Lung (tissue), 16 donors: Measurements from ENCODE around the gene GPRIN1. TPM values are rescaled to one million over a fixed set of nuclear protein-coding genes. Genes with fewer than 3 reads are reported as not detected.

Experiments used
- ATAC-seq: fragments of 200-7000 bp; cut with Tn5 transposase; one replicate; pipeline ENCODE4 v1.9.1; 2020; ENCODE audit warnings: moderate number of reproducible peaks; ENCODE audit not compliant: insufficient read depth, low FRiP score
- DNase-seq, 3 donors: peaks; one replicate each; pipeline ENCODE4 v3.0.0-alpha.2; 2013 to 2017
- H3K27ac ChIP-seq, 2 donors: one replicate each; pipeline ENCODE4 v1.5.1; 2013; ENCODE audit warnings: mild to moderate bottlenecking in 2 of 2, moderate library complexity in 2 of 2, control low read depth in 1 of 2, inconsistent platforms in 1 of 2, low read depth in 1 of 2, low read length in 1 of 2
- H3K27me3 ChIP-seq, 3 donors: one replicate each; pipeline ENCODE4 v1.5.1; 2013; ENCODE audit warnings: low read length in 2 of 3; ENCODE audit not compliant: control insufficient read depth in 3 of 3, insufficient read depth in 3 of 3
- H3K36me3 ChIP-seq, 4 donors: one replicate each; pipeline ENCODE4 v1.5.1; 2013; ENCODE audit warnings: low read length in 4 of 4, mild to moderate bottlenecking in 1 of 4, moderate library complexity in 1 of 4; ENCODE audit not compliant: control insufficient read depth in 4 of 4, insufficient read depth in 4 of 4
- H3K4me1 ChIP-seq, 5 donors: one replicate each; pipeline ENCODE4 v1.5.1; 2013; ENCODE audit warnings: low read length in 5 of 5, mild to moderate bottlenecking in 2 of 5, moderate library complexity in 1 of 5; ENCODE audit not compliant: control insufficient read depth in 5 of 5, insufficient read depth in 5 of 5
- H3K4me3 ChIP-seq: one replicate; pipeline ENCODE4 v1.5.1; 2013; ENCODE audit warnings: mild to moderate bottlenecking, control low read depth, moderate library complexity
- H3K9ac ChIP-seq, 2 donors: one replicate each; pipeline ENCODE4 v1.5.1; 2013; ENCODE audit warnings: low read length in 2 of 2, control low read depth in 1 of 2; ENCODE audit not compliant: insufficient read depth in 1 of 2
- H3K9me3 ChIP-seq, 4 donors: one replicate each; pipeline ENCODE4 v1.5.1; 2013; ENCODE audit warnings: low read length in 3 of 4, mild to moderate bottlenecking in 1 of 4, moderate library complexity in 1 of 4; ENCODE audit not compliant: control insufficient read depth in 4 of 4, insufficient read depth in 3 of 4
- CTCF ChIP-seq: IDR thresholded peaks from 2 replicates; pipeline ENCODE4 v1.5.1; 2012; ENCODE audit warnings: mild to moderate bottlenecking; ENCODE audit errors: control extremely low read depth, extremely low read depth
- WGBS, 2 donors: extraction: QIAGEN DNeasy Blood & Tissue Kit; methylation state at CpG; one replicate each; pipeline ENCODE4 v1.1.7; 2013; 5-methylcytosine and 5-hydroxymethylcytosine counted together
- long read RNA-seq, 5 donors: transcript quantifications; one replicate each; lab custom pipeline, GENCODE V29; 2026
- polyA plus RNA-seq, 2 donors: library from polyadenylated mRNA; stranded (reverse); fragments of 200-250 nt; gene quantifications; one replicate each; pipeline ENCODE4 v1.2.1, GENCODE V29; 2013
- total RNA-seq, 2 donors: library from RNA; depleted of rRNA in 1 of 2; stranded (reverse); fragments of >200 nt in 1 of 2; gene quantifications; one replicate each; pipeline ENCODE4 v1.2.1, GENCODE V29; 2014 to 2021
- donor health status: control.
- donor health status: control.
- donor health status: Bipolar disorder and iron deficiency.
- donor health status: healthy.
- donor health status: DM: yes; HTN: yes; CAD: no.

Gene GPRIN1
- total RNA-seq (1 to 10 TPM in 1 of 2 donors, under 1 TPM in 1; 0.97 to 1.1 TPM), polyA plus RNA-seq (under 1 TPM; 0.39 to 0.68 TPM)
- long read RNA-seq, donor 1: 0 reads
- long read RNA-seq, donor 2: 0 reads
- long read RNA-seq, donor 3: 0 reads
- long read RNA-seq, donor 4, full-length matches to known transcripts: 1 of 1 reads
- long read RNA-seq, donor 4, partial matches to known transcripts: 0 of 1 reads
- long read RNA-seq, donor 4, other reads (novel, unspliced or antisense): 0 of 1 reads
- long read RNA-seq, donor 5, full-length matches to known transcripts: 1 of 1 reads
- long read RNA-seq, donor 5, partial matches to known transcripts: 0 of 1 reads
- long read RNA-seq, donor 5, other reads (novel, unspliced or antisense): 0 of 1 reads

- Histone ChIP-seq H3K9ac (no peak within 1 kb of the TSS), H3K9me3 (peaks cover 0 to 5% (median 0%) of the 10 kb centered on the region in 4 donors), H3K4me3 (peak within 1 kb of the TSS; percentile 60), H3K27me3 (peaks cover 0 to 15% (median 4%) of the 10 kb centered on the region in 3 donors), H3K36me3 (no peaks in the 10 kb centered on the region), H3K27ac (no peak within 1 kb of the TSS), H3K4me1 (peaks cover 0 to 13% (median 2%) of the 10 kb centered on the region in 5 donors)
- WGBS, 2 donors: 0 to 1% methylated on average over 32 to 101 of the region's 101 CpGs
- DNase-seq (peak; percentile 57 to 72 (median 67)), ATAC-seq (peak; percentile 86)
- peak; percentile 8 for TF ChIP-seq CTCF
Measured at GRCh38 chr5:176609724-176610434, at the start of gene GPRIN1. GPRIN1 (minus strand) TSS chr5:176610156; CDS start chr5:176599834, 10,322 bp downstream.

DNA sequence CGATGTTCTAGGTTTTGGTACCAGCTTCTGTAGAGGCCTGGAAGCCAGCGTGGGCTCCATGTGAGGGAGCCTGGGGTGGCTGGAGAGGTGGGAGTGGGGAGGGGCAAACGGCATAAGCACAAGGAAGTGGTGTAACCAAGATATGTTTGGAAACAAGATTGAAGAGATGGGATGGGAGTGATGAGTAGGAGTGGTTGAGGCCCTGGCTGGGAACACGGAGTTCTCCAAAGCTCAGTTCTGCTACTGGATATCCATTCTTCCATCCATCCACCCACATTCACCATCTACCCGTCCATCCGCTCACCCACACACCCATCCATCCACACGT is 49.5 kb upstream of the GPRIN1 start:
- TF ChIP-seq CTCF: no peak
- WGBS, 2 donors: 78 to 79% methylated on average over 7 of the region's 7 CpGs
- Histone ChIP-seq H3K9me3 (no peaks in the 10 kb centered on the region), H3K9ac (no peak overlapping the region), H3K4me3 (no peak overlapping the region), H3K4me1 (peaks cover 0 to 9% (median 0%) of the 10 kb centered on the region in 5 donors), H3K27ac (no peak overlapping the region), H3K36me3 (peaks cover 0 to 18% (median 2%) of the 10 kb centered on the region in 4 donors), H3K27me3 (peaks cover 0 to 10% (median 4%) of the 10 kb centered on the region in 3 donors)
- no peak for DNase-seq
- no peak for ATAC-seq

GRCh38 chr5:176658817-176659511 is 49.0 kb upstream of the GPRIN1 start:
- no peak for TF ChIP-seq CTCF
- ATAC-seq (peak; percentile 28), DNase-seq (no peak)
- Histone ChIP-seq H3K27me3 (peaks cover 0 to 6% (median 4%) of the 10 kb centered on the region in 3 donors), H3K27ac (no peak overlapping the region), H3K9me3 (no peaks in the 10 kb centered on the region), H3K4me3 (no peak overlapping the region), H3K36me3 (peaks cover 0 to 21% (median 2%) of the 10 kb centered on the region in 4 donors), H3K4me1 (peaks cover 0 to 9% (median 0%) of the 10 kb centered on the region in 5 donors), H3K9ac (no peak overlapping the region)
- WGBS, 2 donors: 36 to 43% methylated on average over 11 of the region's 11 CpGs
